ENCODE results near the gene WDFY3.
A peak's percentile ranks its signal among the peaks of the same experiment; 100 is the strongest.
"Not testable (repeated sequence)": the region's sequence is repeated elsewhere in the genome, so short reads cannot be mapped to it uniquely, and the experiment has no call there.

WDFY3 gene

GRCh38 chr4:84697615-84698201 lies 268.8 kb downstream of the WDFY3 start:
- DNase-seq = no peak

DNA sequence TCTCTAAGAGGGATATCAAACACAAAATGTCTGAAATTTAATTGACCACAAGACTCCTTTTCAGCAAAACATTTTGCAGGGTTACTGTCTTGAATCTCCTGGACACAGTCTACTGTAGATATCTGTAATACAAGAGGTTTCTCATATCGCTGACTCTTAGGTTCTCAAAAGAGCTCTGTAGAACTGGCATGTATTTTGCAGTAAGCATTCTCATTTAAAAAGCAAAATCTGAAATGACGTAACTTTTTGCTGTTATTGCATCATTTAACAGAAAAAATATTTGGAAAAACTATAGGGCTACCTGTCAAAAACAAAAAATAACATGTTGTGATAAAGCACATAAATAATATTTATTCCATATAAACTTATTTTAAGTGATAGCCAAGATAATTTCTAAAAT lies 269.3 kb downstream of the WDFY3 start:
- no peak for DNase-seq

DNA sequence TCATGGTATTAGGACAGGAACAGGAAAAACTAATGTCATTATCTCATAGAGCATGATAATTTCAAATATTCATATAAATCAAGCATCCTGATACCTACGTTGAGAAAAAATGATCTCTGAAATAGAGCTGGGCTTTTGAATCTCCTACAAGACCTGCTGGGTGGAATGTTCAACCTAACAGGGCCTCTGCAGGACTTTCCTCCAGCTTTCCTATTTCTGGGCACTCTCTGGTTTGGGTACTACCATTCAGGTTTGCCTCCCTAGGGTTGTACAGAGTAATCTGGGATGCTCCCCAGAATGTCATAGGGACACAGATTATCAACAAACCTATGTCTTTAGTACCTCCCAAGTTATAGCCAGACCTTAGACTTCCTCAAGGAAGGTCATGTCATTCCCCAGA lies 274.7 kb downstream of the WDFY3 start:
- DNase-seq = no peak

DNA sequence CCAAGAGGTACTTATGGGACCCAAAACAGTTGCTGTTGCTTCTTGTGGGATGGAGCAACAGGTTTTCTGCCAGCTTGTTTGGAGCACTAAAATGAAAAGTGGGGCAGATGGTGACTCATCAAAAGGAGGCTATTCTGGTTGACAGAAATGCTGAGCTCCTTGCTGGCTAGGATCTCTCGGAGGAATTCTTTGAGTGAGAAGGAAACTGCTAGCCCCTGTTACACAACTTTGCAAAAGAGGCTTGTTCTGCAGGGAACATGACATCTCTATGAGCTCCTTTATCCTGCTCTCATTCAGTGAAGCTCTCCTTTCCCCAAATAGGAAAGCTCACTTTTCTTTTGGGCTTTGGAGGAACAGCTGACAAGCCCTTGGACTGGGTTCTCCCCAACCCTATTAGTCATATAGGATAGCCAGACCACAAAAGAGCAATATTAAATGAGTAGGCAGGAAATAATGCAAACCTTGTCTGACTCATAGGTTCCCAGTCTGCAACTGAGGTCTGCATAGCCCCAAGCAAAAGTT lies 275.3 kb downstream of the WDFY3 start:
- DNase-seq = peak in 1 of 2 donors; percentile 60

DNA sequence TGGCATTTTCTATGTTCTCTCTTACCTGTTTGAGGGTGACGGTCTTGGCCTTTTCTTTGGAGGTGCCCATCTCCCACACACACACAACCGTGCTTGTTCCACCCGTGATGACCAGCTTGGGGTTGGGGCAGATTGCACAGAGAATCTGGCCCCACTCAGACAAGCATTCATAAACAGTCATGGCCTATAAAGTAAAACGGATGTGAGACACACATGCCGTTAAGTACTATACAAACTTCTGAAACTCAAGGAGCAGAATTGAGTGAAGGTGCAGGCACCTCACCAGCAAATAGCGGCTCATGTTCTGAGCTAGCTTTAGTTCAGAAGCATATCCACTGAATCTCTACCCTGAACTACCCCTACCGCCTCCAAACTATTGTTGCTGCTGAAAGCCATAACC lies 276.0 kb downstream of the WDFY3 start:
- no peak for DNase-seq

DNA sequence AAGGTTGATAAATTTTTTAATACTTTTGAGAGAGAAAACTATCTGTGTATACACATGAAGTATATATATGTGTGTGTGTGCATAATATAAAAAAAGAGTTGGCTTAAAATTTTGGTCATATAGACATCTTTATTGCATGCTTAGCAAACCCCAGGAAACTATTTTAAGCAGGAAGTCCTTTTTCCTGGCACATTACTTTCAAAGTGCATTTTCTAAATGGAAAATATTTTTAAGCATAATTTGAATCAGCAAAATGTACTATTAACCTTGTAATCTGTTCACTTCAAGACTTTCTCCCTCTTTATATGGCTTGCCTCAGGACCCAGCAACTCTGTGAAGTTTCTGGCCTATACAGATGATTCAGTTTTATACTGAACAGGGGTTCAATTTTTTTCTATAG lies 277.3 kb downstream of the WDFY3 start:
- DNase-seq = no peak

- no peak for DNase-seq
Measured at GRCh38 chr4:84688605-84689004, 277.9 kb downstream of the WDFY3 start.

- no peak for DNase-seq
Measured at GRCh38 chr4:84685105-84685504, 281.4 kb downstream of the WDFY3 start.

GRCh38 chr4:84684361-84684760 lies 282.1 kb downstream of the WDFY3 start:
- DNase-seq = no peak

- no peak for DNase-seq
Measured at GRCh38 chr4:84683064-84683850, 283.2 kb downstream of the WDFY3 start.

GRCh38 chr4:84682661-84683060 lies 283.8 kb downstream of the WDFY3 start:
- DNase-seq = not testable (repeated sequence)

GRCh38 chr4:84681486-84682274 lies 284.8 kb downstream of the WDFY3 start:
- DNase-seq = peak in 1 of 2 donors; percentile 25

- DNase-seq = no peak
Measured at GRCh38 chr4:84680956-84681355, 285.5 kb downstream of the WDFY3 start.

- peak; percentile 7 to 25 for DNase-seq
Measured at GRCh38 chr4:84678976-84679744, 287.3 kb downstream of the WDFY3 start.

DNA sequence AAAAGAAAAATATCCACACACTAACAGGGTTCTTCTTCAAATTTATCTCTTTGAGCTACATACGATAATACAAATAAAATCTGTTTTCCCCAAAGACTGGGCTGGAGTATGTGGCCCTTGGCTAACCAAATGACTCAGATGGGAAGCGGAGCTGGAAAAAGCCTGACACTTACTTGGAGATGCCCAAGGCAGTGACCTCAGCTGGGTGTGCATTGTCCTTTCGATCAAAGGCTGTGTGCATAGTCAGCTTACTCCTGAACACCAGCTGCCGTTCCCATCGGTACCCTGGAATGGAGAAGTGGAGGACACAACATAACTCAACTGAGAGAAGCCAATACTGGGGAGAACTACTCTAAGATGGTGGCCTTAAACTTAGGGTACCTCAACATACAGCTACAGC lies 288.5 kb downstream of the WDFY3 start:
- no peak for DNase-seq

DNA sequence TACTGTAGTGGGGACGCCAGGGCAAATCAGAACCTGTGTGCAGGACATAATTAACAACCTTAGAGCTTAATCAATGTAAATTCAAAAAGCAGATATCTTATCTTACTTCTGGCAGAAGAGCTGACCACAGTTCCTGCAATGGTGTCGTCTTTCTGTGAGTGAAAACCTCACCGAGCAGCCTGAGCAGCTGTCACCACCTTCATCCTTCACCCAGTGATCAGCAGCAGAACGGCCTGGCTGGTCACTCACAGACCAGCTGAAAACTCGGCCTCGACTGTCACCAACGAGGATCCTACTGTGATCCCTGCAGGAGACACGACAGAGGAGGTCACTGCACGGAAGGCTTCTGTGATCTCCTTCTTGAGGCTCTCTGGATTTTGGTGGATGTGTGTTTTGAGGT lies 289.4 kb downstream of the WDFY3 start:
- no peak for DNase-seq

DNA sequence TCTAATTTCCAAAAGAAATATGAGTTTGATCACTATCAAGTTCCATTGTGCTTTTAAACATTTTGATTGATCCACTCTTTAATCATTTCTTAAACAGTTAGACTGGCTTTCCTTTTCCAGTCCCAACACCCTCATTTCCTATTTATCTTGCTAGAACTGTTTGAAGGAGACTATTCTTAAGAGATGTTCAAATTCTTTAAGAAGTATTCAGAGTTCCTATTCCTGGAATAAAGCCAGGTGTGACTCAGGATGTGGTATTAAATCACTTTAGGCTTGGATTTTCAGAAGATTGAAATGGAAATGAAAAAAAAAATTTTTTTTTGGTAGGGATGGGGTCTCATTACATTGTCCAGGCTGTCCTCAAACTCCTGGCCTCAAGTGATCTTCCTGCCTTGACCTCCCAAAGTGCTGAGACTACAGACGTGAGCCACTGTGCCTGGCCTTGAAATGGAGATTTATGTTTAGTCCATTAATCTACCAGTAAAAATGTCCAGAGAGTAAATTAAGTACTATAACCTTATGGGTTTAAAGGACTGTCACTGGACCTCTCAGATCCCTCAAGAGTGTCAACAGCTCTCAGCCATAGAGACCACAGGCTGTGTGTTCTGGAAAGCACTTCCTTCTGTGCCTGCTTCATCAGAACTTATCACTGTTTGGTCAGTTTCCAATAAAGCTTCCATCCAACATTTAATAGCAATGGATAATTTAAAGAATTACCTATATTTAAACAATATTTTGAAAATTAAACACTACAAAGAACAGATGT lies 292.8 kb downstream of the WDFY3 start:
- no peak for DNase-seq

GRCh38 chr4:84672177-84672576 lies 294.3 kb downstream of the WDFY3 start:
- no peak for DNase-seq

GRCh38 chr4:84669201-84669600 lies 297.3 kb downstream of the WDFY3 start:
- no peak for DNase-seq

DNA sequence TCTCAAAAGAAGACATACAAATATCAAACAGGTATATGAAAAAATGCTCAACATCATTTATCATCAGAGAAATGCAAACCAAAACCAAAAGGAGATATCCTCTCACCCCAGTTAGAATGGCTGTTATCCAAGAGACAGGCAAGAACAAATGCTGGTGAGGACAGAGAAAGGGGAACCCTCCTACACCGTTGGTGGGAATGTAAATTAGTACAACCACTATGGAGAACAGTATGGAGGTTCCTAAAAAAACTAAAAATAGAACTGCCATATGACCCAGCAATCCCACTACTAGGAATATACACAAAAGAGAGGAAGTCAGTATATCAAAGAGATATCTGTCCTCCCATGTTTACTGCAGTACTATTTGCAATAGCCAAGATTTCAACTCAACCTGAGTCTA lies 300.1 kb downstream of the WDFY3 start:
- no peak for DNase-seq

DNA sequence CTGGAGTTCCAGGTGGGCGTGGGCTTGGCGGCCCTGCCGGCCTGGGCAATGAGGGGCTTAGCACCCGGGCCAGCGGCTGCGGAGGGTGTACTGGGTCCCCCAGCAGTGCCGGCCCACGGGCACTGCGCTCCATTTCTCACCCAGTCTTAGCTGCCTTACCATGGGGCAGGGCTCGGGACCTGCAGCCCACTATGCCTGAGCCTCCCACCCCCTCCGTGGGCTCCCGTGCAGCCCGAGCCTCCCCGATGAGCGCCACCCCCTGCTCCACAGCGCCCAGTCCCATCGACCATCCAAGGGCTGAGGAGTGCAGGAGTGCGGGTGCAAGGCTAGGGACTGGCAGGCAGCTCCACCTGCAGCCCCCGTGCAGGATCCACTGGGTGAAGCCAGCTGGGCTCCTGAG lies 301.7 kb downstream of the WDFY3 start:
- not testable (repeated sequence) for DNase-seq
